Measurements from ENCODE around the gene SLX9. TPM values are rescaled to one million over a fixed set of nuclear protein-coding genes. Genes with fewer than 3 reads are reported as not detected.

SLX9 gene
- total RNA-seq, 1 experiment from 2014 or later: 74.3 TPM

DNA sequence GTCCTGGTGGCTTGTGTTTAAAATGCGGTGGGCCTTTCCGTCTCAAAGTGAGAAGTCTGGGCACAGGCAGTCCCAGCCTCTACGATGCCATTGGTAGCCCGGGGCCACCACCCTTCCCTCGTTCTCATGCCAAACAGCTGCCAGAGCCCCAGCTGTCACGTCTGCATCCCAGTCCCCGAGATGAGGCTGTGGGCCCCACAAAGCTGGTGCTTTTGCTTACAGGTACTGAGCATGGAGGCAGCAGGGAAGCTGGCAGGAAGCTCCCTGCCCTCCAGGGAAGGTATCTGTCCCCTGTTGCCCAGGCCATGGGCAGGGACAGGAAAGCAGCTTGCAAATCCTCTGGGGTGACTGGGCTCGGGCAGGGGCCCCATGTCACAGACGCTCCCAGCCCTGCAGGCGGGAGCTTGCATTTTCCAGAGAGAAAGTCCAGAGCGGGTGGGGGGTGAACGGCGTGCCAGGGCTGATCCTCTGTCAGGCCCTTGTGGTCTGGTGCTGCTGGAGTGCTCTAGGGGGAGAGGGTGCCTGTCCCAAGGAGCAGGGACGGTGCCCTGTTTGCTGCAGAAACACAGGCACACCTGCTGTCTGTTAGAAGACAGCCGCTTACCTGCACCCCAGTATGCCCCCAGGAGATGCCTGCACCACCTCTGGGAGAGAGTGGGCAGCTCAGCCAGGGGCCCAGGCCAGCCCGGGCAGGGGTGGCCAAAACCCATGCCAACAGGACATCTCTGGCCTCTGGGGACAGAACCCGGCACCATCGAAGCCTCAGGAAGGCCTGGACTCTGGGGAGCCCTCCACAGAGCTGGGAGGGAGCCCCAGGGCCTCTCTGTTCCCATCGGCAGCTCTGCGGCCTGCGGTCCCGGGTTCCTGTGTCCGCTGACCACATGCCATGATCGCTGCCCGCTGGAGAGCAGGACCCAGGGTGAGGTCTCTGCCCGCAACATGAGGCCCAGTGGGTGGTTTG, 45.9 kb downstream of the SLX9 start:
- H2AK5ac ChIP-seq (ENCODE audit: insufficient read length, low read length): no peak overlapping the region
- H2AFZ ChIP-seq (ENCODE audit: low read length): no peak overlapping the region
- H3K79me2 ChIP-seq (ENCODE audit: insufficient read depth, low read length): no peaks in the 10 kb centered on the region
- no peaks in the 10 kb centered on the region for H3K27me3 ChIP-seq (ENCODE audit: insufficient read depth, low read length)
- no peaks in the 10 kb centered on the region for H3K79me1 ChIP-seq (ENCODE audit: insufficient read depth, low read depth, low read length, poor library complexity, severe bottlenecking)
- H3T11ph ChIP-seq (ENCODE audit: low read length): no peak overlapping the region
- no peak overlapping the region for H3K4ac ChIP-seq (ENCODE audit: low read depth, low read length)
- no peak for DNase-seq
- H2BK5ac ChIP-seq (ENCODE audit: insufficient read length, low read length): no peak overlapping the region
- no peak overlapping the region for H2BK120ac ChIP-seq (ENCODE audit: low read depth, low read length, poor library complexity, severe bottlenecking)
- Mint-ChIP-seq H3K36me3 (ENCODE audit: insufficient read depth in 1 of 3, low read depth in 3 of 3) (no peaks in the 10 kb centered on the region; a peak in 1 of 7 replicates), H3K4me3 (no peak overlapping the region), H3K27ac (no peak overlapping the region; a peak in 1 of 7 replicates), H3K4me1 (no peaks in the 10 kb centered on the region), H3K9me3 (no peaks in the 10 kb centered on the region), H3K27me3 (ENCODE audit: low read depth) (no peaks in the 10 kb centered on the region)
- TF ChIP-seq, protein P1, sequence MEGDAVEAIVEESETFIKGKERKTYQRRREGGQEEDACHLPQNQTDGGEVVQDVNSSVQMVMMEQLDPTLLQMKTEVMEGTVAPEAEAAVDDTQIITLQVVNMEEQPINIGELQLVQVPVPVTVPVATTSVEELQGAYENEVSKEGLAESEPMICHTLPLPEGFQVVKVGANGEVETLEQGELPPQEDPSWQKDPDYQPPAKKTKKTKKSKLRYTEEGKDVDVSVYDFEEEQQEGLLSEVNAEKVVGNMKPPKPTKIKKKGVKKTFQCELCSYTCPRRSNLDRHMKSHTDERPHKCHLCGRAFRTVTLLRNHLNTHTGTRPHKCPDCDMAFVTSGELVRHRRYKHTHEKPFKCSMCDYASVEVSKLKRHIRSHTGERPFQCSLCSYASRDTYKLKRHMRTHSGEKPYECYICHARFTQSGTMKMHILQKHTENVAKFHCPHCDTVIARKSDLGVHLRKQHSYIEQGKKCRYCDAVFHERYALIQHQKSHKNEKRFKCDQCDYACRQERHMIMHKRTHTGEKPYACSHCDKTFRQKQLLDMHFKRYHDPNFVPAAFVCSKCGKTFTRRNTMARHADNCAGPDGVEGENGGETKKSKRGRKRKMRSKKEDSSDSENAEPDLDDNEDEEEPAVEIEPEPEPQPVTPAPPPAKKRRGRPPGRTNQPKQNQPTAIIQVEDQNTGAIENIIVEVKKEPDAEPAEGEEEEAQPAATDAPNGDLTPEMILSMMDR (conservative IDR thresholded peaks at IDR 0.05): no peak
- no peaks in the 10 kb centered on the region for H3K4me1 ChIP-seq (ENCODE audit: insufficient read depth, low read length)
- H3K23me2 ChIP-seq (ENCODE audit: insufficient read length, low read depth, low read length, poor library complexity, severe bottlenecking): no peaks in the 10 kb centered on the region
- H3K4me2 ChIP-seq (ENCODE audit: insufficient read depth, insufficient read length, low read length): no peak overlapping the region
- H4K91ac ChIP-seq (ENCODE audit: insufficient read length, low read depth, low read length): no peak overlapping the region
- no peak overlapping the region for H3K18ac ChIP-seq (ENCODE audit: insufficient read length, low read depth, low read length)
- no peak overlapping the region for H3K9ac ChIP-seq (ENCODE audit: extremely low read depth, insufficient read length, low read length)
- no peak overlapping the region for H4K8ac ChIP-seq (replicated peaks; ENCODE audit: insufficient read length, low read depth, low read length)
- H3K27ac ChIP-seq (ENCODE audit: insufficient read length, low read depth, low read length): no peak overlapping the region
- no CpG with 5 or more reads among the region's 26 CpGs for WGBS (ENCODE audit: extremely low coverage, insufficient read length, low lambda C conversion rate)
- H3K56ac ChIP-seq (ENCODE audit: insufficient read length, low read depth, low read length): no peak overlapping the region
- H2BK15ac ChIP-seq (ENCODE audit: low read depth, low read length): no peak overlapping the region
- no peak overlapping the region for H2BK12ac ChIP-seq (ENCODE audit: insufficient read length, low read depth, low read length)
- H2BK20ac ChIP-seq (ENCODE audit: low read depth, low read length, poor library complexity, severe bottlenecking): no peak overlapping the region
- H4K5ac ChIP-seq (ENCODE audit: insufficient read length, low read depth, low read length): no peak overlapping the region
- H3K9me3 ChIP-seq (ENCODE audit: control insufficient read depth, low read depth, low read length): no peaks in the 10 kb centered on the region
- no peak overlapping the region for H3K23ac ChIP-seq (ENCODE audit: insufficient read length, low read depth, low read length)
- no peak overlapping the region for H3K14ac ChIP-seq (ENCODE audit: insufficient read depth, low read length)
- H4K20me1 ChIP-seq (ENCODE audit: control insufficient read depth, insufficient read depth, insufficient read length): no peaks in the 10 kb centered on the region
